Body of pancreas (tissue), 4 donors: ENCODE data around the gene SNAPC2. TPM values are rescaled to one million over a fixed set of nuclear protein-coding genes. Genes with fewer than 3 reads are reported as not detected.

Experiments
- ATAC-seq: fragments of 150-250 bp; one replicate; pipeline ENCODE4 v1.9.1; 2016
- DNase-seq, 4 donors: peaks; one replicate each; pipeline ENCODE4 v3.0.0-alpha.2; 2019
- H3K27ac ChIP-seq, 4 donors: fragments of 200-600 bp; sonication (generic); 1 replicate in 3 of 4; 2 replicates in 1 of 4; pipeline versions ENCODE4 v1.5.1 to v1.6.1; 2016 to 2019; ENCODE audit warnings: mild to moderate bottlenecking in 1 of 4, mixed read lengths in 1 of 4, moderate library complexity in 1 of 4
- H3K27me3 ChIP-seq, 2 donors: fragments of 200-600 bp; sonication (generic); one replicate each; pipeline ENCODE4 v1.6.0; 2016; ENCODE audit warnings: mild to moderate bottlenecking in 1 of 2
- H3K36me3 ChIP-seq, 2 donors: fragments of 200-600 bp; sonication (generic); replicated peaks in 1 of 2; 2 replicates each; pipeline ENCODE4 v1.5.1; 2016; ENCODE audit warnings: low read depth in 2 of 2; ENCODE audit not compliant: insufficient read depth in 1 of 2
- H3K4me1 ChIP-seq: fragments of 200-600 bp; sonication (generic); one replicate; pipeline ENCODE4 v1.6.0; 2016
- H3K4me3 ChIP-seq, 2 donors: fragments of 200-600 bp; sonication (generic); 1 replicate in 1 of 2; 2 replicates in 1 of 2; pipeline ENCODE4 v1.5.1; 2016 to 2019
- H3K9me3 ChIP-seq, 3 donors: fragments of 200-600 bp; sonication (generic); 1 replicate in 2 of 3; 2 replicates in 1 of 3; pipeline ENCODE4 v1.5.1; 2016
- POLR2A ChIP-seq, 3 donors: fragments of 450-650 bp; IDR thresholded peaks; one replicate each; pipeline ENCODE4 v1.6.1; 2016; ENCODE audit warnings: antibody characterized with exemption in 3 of 3, mild to moderate bottlenecking in 2 of 3
- WGBS, 2 donors: methylation state at CpG; one replicate each; pipeline ENCODE4 v1.1.5; 2017; 5-methylcytosine and 5-hydroxymethylcytosine counted together
- intact Hi-C: fragments of 100-400 bp; cut with DNase I; formaldehyde crosslinking; loops from one replicate; pipeline ENCODE4 v1.15.1; 2023
- total RNA-seq, 2 donors: library from RNA; depleted of rRNA; stranded (reverse); fragments of >200 nt; gene quantifications; one replicate each; pipeline ENCODE4 v1.1.0, GENCODE V29; 2016
- TF ChIP-seq, protein P1 (sequence below), 7 experiments: fragments of 450-650 bp in 4 of 7; fragments of 200-600 bp in 3 of 7; sonication (generic) in 3 of 7; IDR thresholded peaks; one replicate each; pipeline ENCODE4 v1.5.1; 2016 to 2019; ENCODE audit warnings: antibody characterized with exemption in 7 of 7

Gene SNAPC2
- total RNA-seq, 2 donors from 2014 or later: 6.3 to 9.1 TPM

DNA sequence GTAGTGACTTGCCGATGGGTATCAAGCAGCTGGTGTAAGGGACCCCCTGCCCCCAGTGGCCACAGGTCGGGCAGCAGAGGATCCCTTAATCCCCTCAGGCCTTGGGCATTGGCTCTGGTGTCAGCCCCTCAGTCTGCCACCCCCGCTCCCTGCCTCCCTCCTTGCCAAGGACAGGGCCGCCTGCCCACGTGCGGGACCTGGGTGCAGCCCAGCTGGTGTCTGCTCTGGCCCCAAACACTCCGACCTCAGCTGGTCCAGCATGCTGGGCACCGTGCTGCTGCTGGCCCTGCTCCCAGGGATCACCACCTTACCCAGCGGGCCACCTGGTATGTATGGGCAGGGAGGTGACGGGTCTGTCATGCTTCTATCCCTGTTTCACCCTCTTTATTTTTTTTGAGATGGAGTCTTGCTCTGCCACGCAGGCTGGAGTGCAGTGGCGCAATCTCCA is 5.5 kb upstream of the SNAPC2 start, which contains the start of gene TGFBR3L:
Gene TGFBR3L (plus strand): TSS at position 233 of the 448 bp plus-strand sequence.
- Histone ChIP-seq H3K36me3 (peaks cover 25 to 27% of the 10 kb centered on the region in 2 donors), H3K4me3 (no peak within 1 kb of the TSS), H3K27ac (no peak within 1 kb of the TSS), H3K9me3 (no peaks in the 10 kb centered on the region), H3K27me3 (peaks cover 0 to 18% of the 10 kb centered on the region in 2 donors), H3K4me1 (peaks cover 41% of the 10 kb centered on the region)
- ATAC-seq (no peak), DNase-seq (peak in 1 of 4 donors; percentile 25)
- TF ChIP-seq, protein P1, sequence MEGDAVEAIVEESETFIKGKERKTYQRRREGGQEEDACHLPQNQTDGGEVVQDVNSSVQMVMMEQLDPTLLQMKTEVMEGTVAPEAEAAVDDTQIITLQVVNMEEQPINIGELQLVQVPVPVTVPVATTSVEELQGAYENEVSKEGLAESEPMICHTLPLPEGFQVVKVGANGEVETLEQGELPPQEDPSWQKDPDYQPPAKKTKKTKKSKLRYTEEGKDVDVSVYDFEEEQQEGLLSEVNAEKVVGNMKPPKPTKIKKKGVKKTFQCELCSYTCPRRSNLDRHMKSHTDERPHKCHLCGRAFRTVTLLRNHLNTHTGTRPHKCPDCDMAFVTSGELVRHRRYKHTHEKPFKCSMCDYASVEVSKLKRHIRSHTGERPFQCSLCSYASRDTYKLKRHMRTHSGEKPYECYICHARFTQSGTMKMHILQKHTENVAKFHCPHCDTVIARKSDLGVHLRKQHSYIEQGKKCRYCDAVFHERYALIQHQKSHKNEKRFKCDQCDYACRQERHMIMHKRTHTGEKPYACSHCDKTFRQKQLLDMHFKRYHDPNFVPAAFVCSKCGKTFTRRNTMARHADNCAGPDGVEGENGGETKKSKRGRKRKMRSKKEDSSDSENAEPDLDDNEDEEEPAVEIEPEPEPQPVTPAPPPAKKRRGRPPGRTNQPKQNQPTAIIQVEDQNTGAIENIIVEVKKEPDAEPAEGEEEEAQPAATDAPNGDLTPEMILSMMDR (IDR thresholded peaks at IDR 0.05): no peak
- no peak for TF ChIP-seq POLR2A (IDR thresholded peaks at IDR 0.05)
- WGBS, 2 donors: 38% methylated on average over 11 to 12 of the region's 12 CpGs
- intact Hi-C loops: no loop called here

DNA sequence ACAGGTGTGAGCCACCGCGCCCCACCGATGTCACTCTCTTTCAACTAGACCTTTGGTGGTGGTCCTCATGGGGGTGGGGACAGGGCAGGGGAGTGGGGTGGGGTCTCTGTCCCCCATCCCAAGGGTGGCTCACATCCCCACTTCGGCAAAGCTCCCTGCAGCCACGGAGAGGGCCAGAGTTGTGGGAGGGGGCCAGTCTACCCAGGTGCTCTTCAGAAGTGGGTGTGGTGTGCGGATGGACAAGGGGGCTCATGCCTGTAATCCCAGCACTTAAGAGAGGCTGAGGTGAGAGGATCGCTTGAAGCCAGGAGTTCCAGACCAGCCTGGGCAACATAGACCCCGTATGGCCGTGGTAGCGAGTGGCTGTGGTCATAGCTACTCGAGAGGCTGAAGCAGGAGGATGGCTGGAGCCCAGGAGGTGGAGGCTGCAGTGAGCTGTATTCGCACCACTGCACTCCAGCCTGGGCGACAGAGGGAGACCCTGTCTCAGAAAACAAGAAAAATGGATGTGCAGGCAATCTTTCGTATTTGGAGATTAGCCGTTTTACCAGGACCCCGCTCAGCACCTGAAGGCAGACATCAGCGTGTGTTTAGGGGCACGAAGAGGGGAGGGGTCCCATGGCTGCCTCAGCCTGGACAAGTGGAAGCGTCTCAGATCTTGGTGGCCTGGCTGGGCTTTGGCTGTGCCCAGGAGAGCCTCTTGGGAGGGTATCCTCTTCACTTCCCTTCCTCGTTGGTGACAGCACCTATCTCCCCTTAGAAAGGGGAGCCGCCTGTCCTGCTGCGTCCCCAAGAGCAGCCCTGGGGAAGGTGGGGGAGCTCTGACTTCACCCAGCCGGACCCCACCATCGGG is 4.7 kb upstream of the SNAPC2 start:
- H3K4me3 ChIP-seq: no peak overlapping the region
- 37 to 39% methylated on average over 18 to 24 of the region's 24 CpGs for WGBS, 2 donors
- DNase-seq (peak in 1 of 4 donors; percentile 10), ATAC-seq (no peak)
- H3K27me3 ChIP-seq: peaks cover 0 to 18% of the 10 kb centered on the region in 2 donors
- no peak overlapping the region for H3K27ac ChIP-seq
- peaks cover 45% of the 10 kb centered on the region for H3K4me1 ChIP-seq
- peaks cover 22 to 23% of the 10 kb centered on the region in 2 donors for H3K36me3 ChIP-seq
- no peaks in the 10 kb centered on the region for H3K9me3 ChIP-seq
- no peak for TF ChIP-seq POLR2A (IDR thresholded peaks at IDR 0.05)
- TF ChIP-seq, protein P1 (IDR thresholded peaks at IDR 0.05): no peak
- intact Hi-C loops: no loop called here

DNA sequence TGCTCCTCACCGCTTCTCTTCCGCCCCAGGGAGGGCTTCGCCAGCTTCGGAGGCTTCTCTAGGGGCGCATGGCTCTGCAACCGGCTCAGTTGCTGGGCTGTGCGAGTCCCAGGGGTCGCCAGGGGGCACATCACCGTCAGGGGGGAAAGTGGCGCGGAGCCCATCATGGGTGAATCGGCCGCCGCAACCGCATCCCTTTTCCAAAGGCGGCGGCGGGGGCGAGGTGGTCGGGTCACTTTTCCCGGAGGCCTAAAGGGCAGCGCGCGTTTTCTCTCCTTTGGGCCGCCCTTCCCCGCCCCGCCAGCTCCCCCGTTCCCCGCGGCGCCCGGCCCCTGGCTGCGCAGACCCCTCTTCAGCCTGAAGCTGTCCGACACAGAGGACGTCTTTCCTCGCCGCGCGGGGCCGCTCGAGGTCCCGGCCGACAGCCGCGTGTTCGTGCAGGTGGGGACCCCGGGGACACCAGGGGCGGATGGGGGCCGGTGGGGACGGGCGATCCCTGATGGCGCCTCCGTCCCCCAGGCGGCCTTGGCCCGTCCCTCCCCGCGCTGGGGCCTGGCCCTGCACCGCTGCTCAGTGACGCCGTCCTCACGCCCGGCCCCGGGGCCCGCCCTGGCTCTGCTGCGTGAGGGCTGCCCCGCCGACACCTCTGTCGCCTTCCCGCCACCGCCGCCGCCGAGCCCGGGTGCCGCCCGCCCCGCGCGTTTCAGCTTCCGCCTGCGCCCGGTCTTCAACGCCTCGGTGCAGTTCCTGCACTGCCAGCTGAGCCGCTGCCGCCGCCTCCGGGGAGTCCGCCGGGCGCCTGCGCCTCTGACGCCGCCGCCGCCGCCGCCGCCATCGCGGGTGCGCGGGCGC is 3.8 kb upstream of the SNAPC2 start:
- peaks cover 0 to 18% of the 10 kb centered on the region in 2 donors for H3K27me3 ChIP-seq

DNA sequence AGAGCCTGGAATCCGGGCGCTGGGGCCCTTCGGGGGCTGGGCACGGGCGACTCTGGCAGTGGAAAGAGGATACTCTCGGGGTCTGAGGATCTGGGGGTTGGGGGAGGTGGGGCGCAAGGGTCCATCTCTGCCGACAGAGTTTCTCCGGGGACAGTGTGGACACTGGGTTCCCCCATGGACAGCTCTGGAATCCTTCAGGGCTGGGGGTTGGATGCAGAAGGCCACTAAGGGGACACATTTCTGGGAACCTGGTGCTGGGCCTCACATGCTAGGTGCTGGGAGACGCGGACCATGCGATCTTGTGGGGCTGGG is 3.2 kb upstream of the SNAPC2 start:
- TF ChIP-seq POLR2A (IDR thresholded peaks at IDR 0.05): no peak
- TF ChIP-seq, protein P1 (IDR thresholded peaks at IDR 0.05): no peak
- Histone ChIP-seq H3K27ac (no peak overlapping the region), H3K36me3 (peaks cover 9% of the 10 kb centered on the region in 2 donors), H3K4me3 (no peak overlapping the region), H3K27me3 (peaks cover 0 to 18% of the 10 kb centered on the region in 2 donors), H3K9me3 (no peaks in the 10 kb centered on the region), H3K4me1 (peaks cover 57% of the 10 kb centered on the region)
- ATAC-seq (no peak), DNase-seq (no peak)
- intact Hi-C loops: no loop called here
- 11% methylated on average over 12 of the region's 12 CpGs; no CpG with 5 or more reads in 1 of the 2 donors for WGBS, 2 donors

More for the DNA sequence above, 3.8 kb upstream of the SNAPC2 start:
- ATAC-seq: no peak
- DNase-seq: peak in 1 of 4 donors; percentile 38
- Histone ChIP-seq H3K9me3 (no peaks in the 10 kb centered on the region), H3K27ac (no peak overlapping the region), H3K4me1 (peaks cover 51% of the 10 kb centered on the region), H3K4me3 (no peak overlapping the region), H3K36me3 (peaks cover 15% of the 10 kb centered on the region in 2 donors)
- intact Hi-C loops: no loop called here
- WGBS, 2 donors: 0 to 1% methylated on average over 2 to 102 of the region's 104 CpGs
- TF ChIP-seq POLR2A (IDR thresholded peaks at IDR 0.05): no peak
- TF ChIP-seq, protein P1 (IDR thresholded peaks at IDR 0.05): no peak
